GM12878 (cell line): Measurements from ENCODE around the gene RABL6. TPM values are rescaled to one million over a fixed set of nuclear protein-coding genes. Genes with fewer than 3 reads are reported as not detected.

Experiments used
- ATAC-seq: fragments of 200-7000 bp; cut with Tn5 transposase; 3 replicates; pipeline ENCODE4 v1.9.1; 2020; ENCODE audit warnings: mild to moderate bottlenecking, moderate library complexity
- BruUV-seq: library from RNA; stranded (reverse); fragments of 400-500 nt; replicated peaks from 2 replicates; lab custom pipeline; 2021; lab: Mats Ljungman, UMichigan
- CTCF ChIA-PET: fragments of 300-600 bp; sonication (Branson Sonifier 250); formaldehyde crosslinking; extraction: SDS; loops from one replicate; lab custom pipeline; 2021; ENCODE audit warnings: inconsistent platforms; lab: Yijun Ruan, JAX
- POLR2A ChIA-PET: fragments of 350-600 bp; formaldehyde crosslinking; extraction: SDS; loops from one replicate; lab custom pipeline; 2021; ENCODE audit warnings: inconsistent platforms; lab: Charles Lee
- RAD21 ChIA-PET: fragments of 300-600 bp; sonication (Branson Sonifier 250); formaldehyde crosslinking; loops from one replicate; lab custom pipeline; 2023; ENCODE audit warnings: antibody characterized with exemption; ENCODE audit not compliant: unreplicated experiment; lab: Charles Lee
- SMC1A ChIA-PET: fragments of 300-600 bp; sonication (Branson Sonifier 250); formaldehyde crosslinking; loops from one replicate; lab custom pipeline; 2023; ENCODE audit not compliant: unreplicated experiment, uncharacterized antibody; lab: Charles Lee
- DNase-seq: peaks from one replicate; pipeline ENCODE4 v3.0.0-alpha.2; 2011; ENCODE audit warnings: low read depth, low spot score
- FAIRE-seq: peaks from 3 replicates; lab custom pipeline; 2011; peaks lifted over from hg19 to GRCh38; lab: Jason Lieb, UNC
- H2AFZ ChIP-seq: 2 replicates; pipeline ENCODE4 v1.6.0; 2011; ENCODE audit warnings: low read depth, low read length, control low read depth; ENCODE audit not compliant: control insufficient read depth
- H3K27ac ChIP-seq: 2 replicates; pipeline ENCODE4 v1.5.1; 2011; ENCODE audit warnings: control low read depth; ENCODE audit not compliant: control insufficient read depth, insufficient read depth
- H3K27me3 ChIP-seq, 2 experiments: replicated peaks in 1 of 2; 2 replicates each; pipeline versions ENCODE4 v1.6.0 to v1.6.1; 2011; ENCODE audit warnings: low read length in 1 of 2; ENCODE audit not compliant: control insufficient read depth in 2 of 2, insufficient read depth in 2 of 2
- H3K36me3 ChIP-seq, 2 experiments: 2 replicates each; pipeline ENCODE4 v1.5.1; 2011; ENCODE audit warnings: low read length in 1 of 2; ENCODE audit not compliant: control insufficient read depth in 2 of 2, insufficient read depth in 2 of 2
- H3K4me1 ChIP-seq: 2 replicates; pipeline ENCODE4 v1.6.1; 2011; ENCODE audit warnings: mild to moderate bottlenecking, low read length, moderate library complexity, mixed read lengths; ENCODE audit not compliant: control insufficient read depth, insufficient read depth
- H3K4me2 ChIP-seq: 2 replicates; pipeline ENCODE4 v1.6.0; 2011; ENCODE audit warnings: control low read depth; ENCODE audit not compliant: control insufficient read depth, insufficient read depth
- H3K4me3 ChIP-seq: fragments of 200-600 bp; sonication (generic); 2 replicates; pipeline ENCODE4 v1.5.1; 2016
- H3K79me2 ChIP-seq: 2 replicates; pipeline ENCODE4 v1.6.0; 2011; ENCODE audit warnings: low read length; ENCODE audit not compliant: control insufficient read depth, insufficient read depth
- H3K9ac ChIP-seq: 2 replicates; pipeline ENCODE4 v1.8.0; 2011; ENCODE audit warnings: low read length, control low read depth, mixed read lengths; ENCODE audit not compliant: control insufficient read depth, insufficient read depth
- H3K9me3 ChIP-seq: replicated peaks from 3 replicates; pipeline ENCODE4 v1.5.1; 2011; ENCODE audit warnings: mild to moderate bottlenecking, low read length; ENCODE audit not compliant: control insufficient read depth, insufficient read depth
- H4K20me1 ChIP-seq: 2 replicates; pipeline ENCODE4 v1.6.0; 2011; ENCODE audit not compliant: control insufficient read depth, insufficient read depth
- BACH1 ChIP-seq: fragments of 450-650 bp; IDR thresholded peaks from 2 replicates; pipeline ENCODE4 v1.6.1; 2017; ENCODE audit warnings: mild to moderate bottlenecking, borderline replicate concordance
- BMI1 ChIP-seq: fragments of 450-650 bp; IDR thresholded peaks from 2 replicates; pipeline ENCODE4 v1.6.1; 2016; ENCODE audit warnings: mild to moderate bottlenecking, moderate library complexity, borderline replicate concordance
- CTCF ChIP-seq, 3 experiments: IDR thresholded peaks in 2 of 3; conservative IDR thresholded peaks in 1 of 3; 2 replicates each; pipeline ENCODE4 v1.5.1; 2011; ENCODE audit warnings: low read depth in 3 of 3, low read length in 3 of 3, mild to moderate bottlenecking in 3 of 3, control low read depth in 2 of 3, moderate library complexity in 2 of 3, inconsistent platforms in 1 of 3, mixed read lengths in 1 of 3; ENCODE audit not compliant: control insufficient read depth in 2 of 3, insufficient read depth in 1 of 3; ENCODE audit errors: extremely low read depth in 1 of 3
- DPF2 ChIP-seq: fragments of 450-650 bp; IDR thresholded peaks from 2 replicates; pipeline ENCODE4 v1.6.1; 2017; ENCODE audit warnings: mild to moderate bottlenecking
- EP300 ChIP-seq, 2 experiments: fragments of 150-350 bp in 1 of 2; IDR thresholded peaks; 2 replicates each; pipeline ENCODE4 v1.6.1; 2011 to 2012; ENCODE audit warnings: low read depth in 2 of 2, low read length in 2 of 2, borderline replicate concordance in 1 of 2, improper control_type of control experiment in 1 of 2, inconsistent platforms in 1 of 2; ENCODE audit not compliant: control insufficient read depth in 1 of 2
- HDGF ChIP-seq: fragments of 450-650 bp; IDR thresholded peaks from 2 replicates; pipeline ENCODE4 v1.6.1; 2016; ENCODE audit warnings: antibody characterized with exemption
- HSF1 ChIP-seq: fragments of 150-350 bp; IDR thresholded peaks from 2 replicates; pipeline ENCODE4 v1.6.1; 2014; ENCODE audit warnings: mild to moderate bottlenecking, low read depth, low read length
- MEF2A ChIP-seq: IDR thresholded peaks from 2 replicates; pipeline ENCODE4 v1.6.1; 2011; ENCODE audit warnings: low read depth, mild to moderate bottlenecking, low read length, moderate library complexity; ENCODE audit not compliant: insufficient read depth
- MLLT1 ChIP-seq: fragments of 450-650 bp; IDR thresholded peaks from 2 replicates; pipeline ENCODE4 v1.6.1; 2016; ENCODE audit warnings: mild to moderate bottlenecking
- NFYB ChIP-seq: IDR thresholded peaks from 2 replicates; pipeline ENCODE4 v1.6.1; 2011; ENCODE audit warnings: low read depth, mild to moderate bottlenecking, low read length, improper control_type of control experiment, moderate library complexity; ENCODE audit not compliant: insufficient read depth
- RB1 ChIP-seq: fragments of 450-650 bp; formaldehyde crosslinking; IDR thresholded peaks from 2 replicates; pipeline ENCODE4 v1.6.1; 2017; ENCODE audit warnings: mild to moderate bottlenecking, borderline replicate concordance
- STAT1 ChIP-seq: fragments of 450-650 bp; conservative IDR thresholded peaks from 2 replicates; pipeline ENCODE4 v1.6.1; 2014; ENCODE audit warnings: antibody characterized with exemption, mild to moderate bottlenecking
- TARDBP ChIP-seq: IDR thresholded peaks from 2 replicates; pipeline ENCODE4 v1.6.1; 2016; ENCODE audit warnings: borderline replicate concordance
- WRNIP1 ChIP-seq: IDR thresholded peaks from 2 replicates; pipeline ENCODE4 v1.6.1; 2011; ENCODE audit warnings: low read depth, low read length, improper control_type of control experiment, borderline replicate concordance
- ZNF274 ChIP-seq: IDR thresholded peaks from one replicate; pipeline ENCODE4 v1.8.0; 2011; ENCODE audit not compliant: insufficient read length, insufficient read depth
- ZSCAN29 ChIP-seq: fragments of 450-650 bp; IDR thresholded peaks from 2 replicates; pipeline ENCODE4 v1.6.1; 2017; ENCODE audit warnings: mild to moderate bottlenecking, moderate library complexity
- WGBS: methylation state at CpG from one replicate; pipeline ENCODE4 v1.1.6; 2016; ENCODE audit warnings: low lambda C conversion rate; ENCODE audit not compliant: insufficient replicate concordance, insufficient coverage; ENCODE audit errors: missing lambda C conversion rate; 5-methylcytosine and 5-hydroxymethylcytosine counted together
- in situ Hi-C: fragments of 300-500 bp; cut with MboI; formaldehyde crosslinking; loops from 9 replicates; pipeline ENCODE4 v1.14.3; 2018; ENCODE audit warnings: mixed read lengths
- intact Hi-C: fragments of 100-400 bp; cut with micrococcal nuclease; formaldehyde crosslinking; loops from one replicate; pipeline ENCODE4 v1.14.2; 2022; ENCODE audit not compliant: unreplicated experiment
- polyA plus RNA-seq, 11 experiments: library from polyadenylated mRNA; depleted of rRNA in 4 of 11; unstranded in 6 of 11; stranded (reverse) in 5 of 11; fragments of >200 nt; fragmentation: Nextera tagmentation in 4 of 11; fragmentation: Illumina TruSeq in 1 of 11; extraction: Ambion mirVana in 4 of 11; extraction: Trizol in 1 of 11; gene quantifications; 1 replicate in 1 of 11; 2 replicates in 10 of 11; pipeline versions ENCODE4 v1.2.1 to v1.2.3, GENCODE V29; 2011 to 2016; ENCODE audit warnings: inconsistent platforms in 2 of 11, missing spikeins in 2 of 11, low read depth in 1 of 11
- total RNA-seq, 4 experiments: library from RNA; depleted of rRNA in 3 of 4; stranded (reverse); fragments of >200 nt in 3 of 4; fragmentation: Illumina TruSeq in 1 of 4; extraction: Trizol in 1 of 4; gene quantifications; 2 replicates each; pipeline versions ENCODE4 v1.2.1 to v1.2.3, GENCODE V29; 2013 to 2021
- TF ChIP-seq, protein P1 (sequence below): fragments of 450-650 bp; IDR thresholded peaks from 2 replicates; pipeline ENCODE4 v1.6.1; 2014; ENCODE audit warnings: mild to moderate bottlenecking

Gene RABL6
- total and polyA plus RNA-seq, 10 of the 15 experiments (the other 5 are each of a cell fraction or from before 2014, with no cell fraction given) = 1.4 to 134 (median 42.7) TPM

- POLR2A ChIA-PET = no interaction called here
- no peak for FAIRE-seq
- 97% methylated on average over 18 of the region's 27 CpGs for WGBS
- TF ChIP-seq BMI1 (no peak), NFYB (no peak), BACH1 (no peak), MLLT1 (no peak), RB1 (no peak), HDGF (no peak), ZSCAN29 (no peak), TARDBP (no peak), MEF2A (no peak), EP300 (IDR thresholded peaks at IDR 0.05; ENCODE audit: borderline replicate concordance in 1 of 2, control insufficient read depth in 1 of 2, low read depth in 2 of 2, low read length in 2 of 2) (no peak), HSF1 (no peak), ZNF274 (no peak), DPF2 (no peak), CTCF (IDR thresholded peaks at IDR 0.05 in 2 of 3, conservative IDR thresholded peaks at IDR 0.05 in 1 of 3; ENCODE audit: control insufficient read depth in 2 of 3, extremely low read depth in 1 of 3, insufficient read depth in 1 of 3, low read depth in 3 of 3, low read length in 3 of 3) (no peak), STAT1 (no peak), WRNIP1 (no peak)
- TF ChIP-seq, protein P1, sequence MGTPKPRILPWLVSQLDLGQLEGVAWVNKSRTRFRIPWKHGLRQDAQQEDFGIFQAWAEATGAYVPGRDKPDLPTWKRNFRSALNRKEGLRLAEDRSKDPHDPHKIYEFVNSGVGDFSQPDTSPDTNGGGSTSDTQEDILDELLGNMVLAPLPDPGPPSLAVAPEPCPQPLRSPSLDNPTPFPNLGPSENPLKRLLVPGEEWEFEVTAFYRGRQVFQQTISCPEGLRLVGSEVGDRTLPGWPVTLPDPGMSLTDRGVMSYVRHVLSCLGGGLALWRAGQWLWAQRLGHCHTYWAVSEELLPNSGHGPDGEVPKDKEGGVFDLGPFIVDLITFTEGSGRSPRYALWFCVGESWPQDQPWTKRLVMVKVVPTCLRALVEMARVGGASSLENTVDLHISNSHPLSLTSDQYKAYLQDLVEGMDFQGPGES = no peak
Measured at GRCh38 chr9:136837146-136837855, 29.6 kb downstream of the RABL6 start.

More at GRCh38 chr9:136837146-136837855, 29.6 kb downstream of the RABL6 start:
- Histone ChIP-seq H3K4me2 (no peak overlapping the region), H3K9me3 (no peaks in the 10 kb centered on the region), H3K36me3 (no peaks in the 10 kb centered on the region), H3K4me3 (no peak overlapping the region), H2AFZ (no peak overlapping the region), H4K20me1 (no peaks in the 10 kb centered on the region), H3K4me1 (no peaks in the 10 kb centered on the region), H3K9ac (no peak overlapping the region), H3K79me2 (no peaks in the 10 kb centered on the region), H3K27me3 (no peaks in the 10 kb centered on the region), H3K27ac (no peak overlapping the region)
- DNase-seq (no peak), ATAC-seq (no peak)
- no TSS peak for BruUV-seq
- in situ Hi-C loops (no loop called here), intact Hi-C loops (no loop called here)
- CTCF ChIA-PET = no interaction called here
- SMC1A ChIA-PET = no interaction called here
- RAD21 ChIA-PET = no interaction called here
